GM13977 (cell line): ENCODE results near the gene WDR37.

Source experiments
- DNase-seq: peaks from one replicate; pipeline ENCODE4 v3.0.0; 2012; ENCODE audit warnings: low spot score
- CTCF ChIP-seq: IDR thresholded peaks from 2 replicates; pipeline ENCODE4 v1.5.1; 2012; ENCODE audit warnings: mild to moderate bottlenecking, control low read depth; ENCODE audit not compliant: insufficient read depth; ENCODE audit errors: extremely low read depth, missing control alignments
- in situ Hi-C: fragments of 300-500 bp; cut with MboI; formaldehyde crosslinking; loops from one replicate; pipeline ENCODE4 v1.12.0; 2022; ENCODE audit warnings: low sequenced_read_pairs, low pct_unique_long_range_greater_than_20kb, mixed read lengths, inconsistent platforms; ENCODE audit not compliant: unreplicated experiment

Gene WDR37

DNA sequence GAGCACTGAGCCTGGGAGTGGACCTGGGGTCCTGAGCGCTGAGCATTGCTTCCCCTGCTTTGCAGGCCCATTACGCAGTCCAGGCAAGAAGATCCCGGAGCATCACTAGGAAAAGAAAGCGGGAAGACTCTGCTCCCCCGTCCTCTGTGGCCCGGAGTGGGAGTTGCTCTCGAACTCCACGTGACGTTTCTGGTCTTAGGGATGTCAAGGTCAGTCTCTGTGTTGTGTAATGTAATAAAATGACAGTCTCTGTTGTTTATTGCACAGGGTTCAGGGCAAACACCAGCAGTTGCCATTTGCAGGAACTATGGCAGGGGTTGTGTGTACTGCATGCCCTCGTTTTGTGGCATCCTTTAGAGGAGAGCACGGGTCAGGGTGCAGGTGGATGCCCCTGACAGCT is 40.5 kb upstream of the WDR37 start:
- no peak for DNase-seq
- in situ Hi-C loops, result no loop called here
- TF ChIP-seq CTCF, result no peak

- no peak for DNase-seq
- in situ Hi-C loops, result no loop called here
- no peak for TF ChIP-seq CTCF
Measured at GRCh38 chr10:1019362-1019761, 36.8 kb upstream of the WDR37 start.

GRCh38 chr10:1020460-1020859 is 35.7 kb upstream of the WDR37 start:
- TF ChIP-seq CTCF, result no peak
- no peak for DNase-seq
- in situ Hi-C loops, result no loop called here

DNA sequence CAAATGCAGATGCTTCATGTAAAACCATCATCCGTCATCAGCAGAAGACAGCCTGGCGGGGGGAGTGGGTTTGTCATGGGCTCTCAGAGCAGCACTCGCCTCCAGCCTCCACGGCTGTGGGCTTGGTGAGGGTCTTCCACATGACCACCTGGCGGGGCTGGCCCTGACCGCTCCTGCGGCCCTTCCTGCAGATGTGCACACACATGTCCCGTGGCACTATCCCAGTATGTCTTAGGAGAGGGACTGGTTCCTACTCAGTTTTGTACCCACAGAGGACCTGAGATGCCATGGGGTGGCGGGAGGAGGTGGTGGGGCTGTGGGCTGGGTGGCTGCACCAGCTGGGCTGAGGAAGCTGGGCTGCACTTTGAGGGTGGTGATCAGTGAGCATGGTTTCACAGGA is 35.2 kb upstream of the WDR37 start:
- DNase-seq, result no peak
- in situ Hi-C loops, result no loop called here
- no peak for TF ChIP-seq CTCF

GRCh38 chr10:1022413-1022812 is 33.8 kb upstream of the WDR37 start:
- no peak for DNase-seq
- in situ Hi-C loops, result no loop called here
- TF ChIP-seq CTCF, result no peak

DNA sequence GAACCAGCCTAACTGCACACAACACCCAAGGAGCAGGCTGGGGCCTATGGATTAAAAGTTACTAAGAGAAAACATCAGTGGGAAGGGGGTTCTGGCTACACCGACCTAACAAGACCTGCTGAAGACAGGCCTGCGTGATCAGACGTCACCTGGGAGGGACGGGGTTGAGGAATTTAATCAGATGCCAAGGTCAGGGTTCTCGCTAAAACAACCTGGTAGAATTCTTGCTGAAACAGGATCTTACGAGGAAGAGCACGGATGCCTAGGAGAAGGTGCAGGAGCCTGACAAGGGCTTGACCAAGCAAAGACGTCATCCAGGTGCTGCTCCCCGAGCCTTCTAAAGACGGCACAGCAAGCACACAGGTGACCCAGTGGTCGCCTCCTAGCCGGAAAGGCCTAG is 32.1 kb upstream of the WDR37 start:
- TF ChIP-seq CTCF, result no peak
- DNase-seq, result no peak
- in situ Hi-C loops, result no loop called here

GRCh38 chr10:1025683-1026082 is 30.5 kb upstream of the WDR37 start, which contains the start of gene IDI2:
Gene IDI2 (minus strand): TSS chr10:1025859. CDS start chr10:1024723, 1,136 bp downstream.
- TF ChIP-seq CTCF, result no peak
- no peak for DNase-seq
- in situ Hi-C loops, result no loop called here
